MCF 10A (cell line): ENCODE data around the gene SUCLG2. TPM values are rescaled to one million over a fixed set of nuclear protein-coding genes. Genes with fewer than 3 reads are reported as not detected.

Experiments used
- BruUV-seq: library from RNA; stranded (reverse); fragments of 400-500 nt; replicated peaks from 2 replicates; lab custom pipeline; 2021; lab: Mats Ljungman, UMichigan
- CTCF ChIA-PET: fragments of 300-600 bp; sonication (Branson Sonifier 250); formaldehyde crosslinking; extraction: SDS; loops from one replicate; lab custom pipeline; 2021; ENCODE audit warnings: antibody characterized with exemption, inconsistent platforms; lab: Yijun Ruan, JAX
- POLR2A ChIA-PET: fragments of 300-600, 350-650 bp; sonication (Branson Sonifier 250); formaldehyde crosslinking; extraction: SDS; loops from one replicate; lab custom pipeline; 2020; ENCODE audit warnings: antibody characterized with exemption, inconsistent platforms; lab: Yijun Ruan, JAX
- DNase-seq: peaks from one replicate; pipeline ENCODE4 v3.0.0-alpha.2; 2018; ENCODE audit not compliant: unreplicated experiment
- H3K27ac Mint-ChIP-seq: one replicate; pipeline ENCODE4 v1.8.0; 2022; ENCODE audit warnings: mild to moderate bottlenecking, low read depth, mixed read lengths; ENCODE audit not compliant: unreplicated experiment
- H3K27me3 Mint-ChIP-seq: one replicate; pipeline ENCODE4 v1.8.0; 2022; ENCODE audit warnings: mixed read lengths; ENCODE audit not compliant: insufficient read depth, unreplicated experiment
- H3K36me3 Mint-ChIP-seq: one replicate; pipeline ENCODE4 v1.8.0; 2022; ENCODE audit warnings: mild to moderate bottlenecking, moderate library complexity, mixed read lengths; ENCODE audit not compliant: insufficient read depth, unreplicated experiment
- H3K4me1 Mint-ChIP-seq: one replicate; pipeline ENCODE4 v1.8.0; 2022; ENCODE audit warnings: mixed read lengths; ENCODE audit not compliant: insufficient read depth, unreplicated experiment
- H3K4me3 Mint-ChIP-seq: one replicate; pipeline ENCODE4 v1.8.0; 2022; ENCODE audit warnings: mild to moderate bottlenecking, moderate library complexity, mixed read lengths; ENCODE audit not compliant: unreplicated experiment
- H3K9me3 Mint-ChIP-seq: one replicate; pipeline ENCODE4 v1.8.0; 2022; ENCODE audit warnings: mixed read lengths; ENCODE audit not compliant: unreplicated experiment
- intact Hi-C: fragments of 100-400 bp; cut with micrococcal nuclease; formaldehyde crosslinking; loops from 2 replicates; pipeline ENCODE4 v1.14.1; 2022
- total RNA-seq: library from RNA; stranded (reverse); gene quantifications from 2 replicates; pipeline ENCODE4 v1.2.3, GENCODE V29; 2022
- TF ChIP-seq, protein P1 (sequence below): fragments of 200-600 bp; IDR thresholded peaks from one replicate; pipeline ENCODE4 v1.8.0; 2022; ENCODE audit warnings: antibody characterized with exemption, mild to moderate bottlenecking; ENCODE audit not compliant: unreplicated experiment

SUCLG2 gene
- total RNA-seq, 1 experiment from 2014 or later, result 55.6 TPM

DNA sequence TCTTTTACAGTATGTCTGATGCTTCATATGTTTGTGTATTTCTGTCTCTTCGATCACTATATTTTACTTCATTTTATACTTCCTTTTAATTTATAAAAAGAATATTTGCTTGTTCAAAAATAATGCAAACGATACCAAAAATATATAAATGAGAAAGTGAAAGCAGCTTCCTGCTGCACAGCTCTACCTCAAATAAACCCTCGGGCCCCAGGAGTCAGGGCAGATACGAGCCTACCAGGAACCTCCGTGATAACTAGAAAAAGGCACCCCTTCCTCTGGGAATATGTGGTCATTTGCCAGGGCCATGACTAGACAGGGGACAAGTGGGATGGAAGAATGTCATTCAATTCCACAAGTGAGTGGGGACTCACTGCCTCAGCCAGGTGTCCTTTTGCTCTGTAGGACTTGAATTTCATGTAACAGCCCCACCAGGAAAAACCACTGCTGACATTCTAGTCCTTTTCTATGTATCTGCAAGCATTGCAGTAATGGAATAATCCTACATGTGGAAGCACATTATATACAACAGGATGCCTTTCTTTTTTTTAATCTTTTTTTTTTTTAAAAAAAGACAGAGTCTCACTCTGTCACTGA, 133.3 kb downstream of the SUCLG2 start:
- Mint-ChIP-seq H3K4me3 (no peak overlapping the region), H3K27ac (no peak overlapping the region), H3K27me3 (no peaks in the 10 kb centered on the region), H3K36me3 (peaks cover 19% of the 10 kb centered on the region), H3K9me3 (no peaks in the 10 kb centered on the region), H3K4me1 (peaks cover 3% of the 10 kb centered on the region)
- intact Hi-C loops, result no loop called here
- DNase-seq, result no peak
- TF ChIP-seq, protein P1, sequence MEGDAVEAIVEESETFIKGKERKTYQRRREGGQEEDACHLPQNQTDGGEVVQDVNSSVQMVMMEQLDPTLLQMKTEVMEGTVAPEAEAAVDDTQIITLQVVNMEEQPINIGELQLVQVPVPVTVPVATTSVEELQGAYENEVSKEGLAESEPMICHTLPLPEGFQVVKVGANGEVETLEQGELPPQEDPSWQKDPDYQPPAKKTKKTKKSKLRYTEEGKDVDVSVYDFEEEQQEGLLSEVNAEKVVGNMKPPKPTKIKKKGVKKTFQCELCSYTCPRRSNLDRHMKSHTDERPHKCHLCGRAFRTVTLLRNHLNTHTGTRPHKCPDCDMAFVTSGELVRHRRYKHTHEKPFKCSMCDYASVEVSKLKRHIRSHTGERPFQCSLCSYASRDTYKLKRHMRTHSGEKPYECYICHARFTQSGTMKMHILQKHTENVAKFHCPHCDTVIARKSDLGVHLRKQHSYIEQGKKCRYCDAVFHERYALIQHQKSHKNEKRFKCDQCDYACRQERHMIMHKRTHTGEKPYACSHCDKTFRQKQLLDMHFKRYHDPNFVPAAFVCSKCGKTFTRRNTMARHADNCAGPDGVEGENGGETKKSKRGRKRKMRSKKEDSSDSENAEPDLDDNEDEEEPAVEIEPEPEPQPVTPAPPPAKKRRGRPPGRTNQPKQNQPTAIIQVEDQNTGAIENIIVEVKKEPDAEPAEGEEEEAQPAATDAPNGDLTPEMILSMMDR, result no peak
- no TSS peak for BruUV-seq
- ChIA-PET CTCF (no interaction called here), POLR2A (no interaction called here)

GRCh38 chr3:67518236-67518635, 136.2 kb downstream of the SUCLG2 start:
- intact Hi-C loops, result no loop called here
- CTCF ChIA-PET, result interaction anchor here (0.6 kb wide), 1 partner anchor 938 kb away, joined by 3 read pairs; no protein-coding TSS in a partner anchor
- TF ChIP-seq, protein P1, result no peak
- no peak overlapping the region for H3K4me3 Mint-ChIP-seq
- peaks cover 25% of the 10 kb centered on the region for H3K36me3 Mint-ChIP-seq
- POLR2A ChIA-PET, result interaction anchor here (0.7 kb wide), 1 partner anchor 136 kb away, joined by 3 read pairs; the partner anchor contains the start of gene SUCLG2
- no peaks in the 10 kb centered on the region for H3K9me3 Mint-ChIP-seq
- H3K4me1 Mint-ChIP-seq, result no peaks in the 10 kb centered on the region
- no peaks in the 10 kb centered on the region for H3K27me3 Mint-ChIP-seq
- DNase-seq, result no peak
- no peak overlapping the region for H3K27ac Mint-ChIP-seq
- no TSS peak for BruUV-seq

GRCh38 chr3:67517781-67518180, 136.6 kb downstream of the SUCLG2 start:
- H3K9me3 Mint-ChIP-seq, result no peaks in the 10 kb centered on the region
- CTCF ChIA-PET, result interaction anchor here (0.6 kb wide), 1 partner anchor 939 kb away, joined by 3 read pairs; no protein-coding TSS in a partner anchor
- TF ChIP-seq, protein P1, result no peak
- H3K27ac Mint-ChIP-seq, result no peak overlapping the region
- no peaks in the 10 kb centered on the region for H3K4me1 Mint-ChIP-seq
- intact Hi-C loops, result no loop called here
- POLR2A ChIA-PET, result no interaction called here
- peaks cover 25% of the 10 kb centered on the region for H3K36me3 Mint-ChIP-seq
- H3K4me3 Mint-ChIP-seq, result no peak overlapping the region
- no peaks in the 10 kb centered on the region for H3K27me3 Mint-ChIP-seq
- BruUV-seq, result no TSS peak
- DNase-seq, result no peak

DNA sequence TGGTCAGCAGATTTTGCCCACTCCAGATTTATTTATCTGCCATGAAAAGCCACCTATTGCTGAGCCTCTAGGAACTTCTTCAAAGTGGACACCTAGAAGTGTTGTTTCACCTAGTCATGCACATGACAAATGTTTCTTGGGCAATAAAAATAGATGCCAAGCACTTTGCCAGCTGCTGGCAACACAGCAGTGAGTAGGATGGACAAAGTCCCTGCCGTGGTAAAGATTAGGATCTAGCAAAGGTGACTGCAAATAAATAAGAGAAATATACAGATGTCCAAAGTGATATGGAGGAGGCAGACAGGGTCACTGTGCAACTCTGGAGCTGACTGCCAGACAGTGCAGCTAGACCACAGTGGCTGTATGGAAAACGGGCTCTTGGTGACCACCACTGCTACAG, 137.9 kb downstream of the SUCLG2 start:
- BruUV-seq, result no TSS peak

More for the DNA sequence above, 137.9 kb downstream of the SUCLG2 start:
- H3K9me3 Mint-ChIP-seq, result no peaks in the 10 kb centered on the region
- no peaks in the 10 kb centered on the region for H3K4me1 Mint-ChIP-seq
- DNase-seq, result no peak
- POLR2A ChIA-PET, result interaction anchor here (0.6 kb wide), 1 partner anchor 506 kb away, joined by 3 read pairs; no protein-coding TSS in a partner anchor
- intact Hi-C loops, result no loop called here
- H3K4me3 Mint-ChIP-seq, result no peak overlapping the region
- H3K27ac Mint-ChIP-seq, result peak overlapping the region; percentile 27
- H3K36me3 Mint-ChIP-seq, result peaks cover 25% of the 10 kb centered on the region
- TF ChIP-seq, protein P1, result no peak
- CTCF ChIA-PET, result interaction anchor here (0.9 kb wide), 1 partner anchor 24 kb away, joined by 3 read pairs; no protein-coding TSS in a partner anchor
- H3K27me3 Mint-ChIP-seq, result no peaks in the 10 kb centered on the region
